GM18907 (cell line): ENCODE results near the gene ARRDC2.
"Not testable (repeated sequence)": the region's sequence is repeated elsewhere in the genome, so short reads cannot be mapped to it uniquely, and the experiment has no call there.

Experiments
- ATAC-seq: cut with Tn5 transposase; IDR thresholded peaks from one replicate; pipeline ENCODE4 v1.9.1; 2021; ENCODE audit warnings: mild to moderate bottlenecking, moderate library complexity; ENCODE audit not compliant: unreplicated experiment

Gene ARRDC2

GRCh38 chr19:18007917-18008673, at the start of gene ARRDC2:
Gene ARRDC2 (plus strand): TSS chr19:18008170. CDS start chr19:18008311, 141 bp downstream.
- ATAC-seq: peak; percentile 61

- ATAC-seq: no peak
Measured at GRCh38 chr19:17963936-17964691, 43.9 kb upstream of the ARRDC2 start.

- ATAC-seq: no peak
Measured at GRCh38 chr19:17965370-17966128, 42.4 kb upstream of the ARRDC2 start.

GRCh38 chr19:17966129-17966483, 41.9 kb upstream of the ARRDC2 start:
- ATAC-seq: no peak

- no peak for ATAC-seq
Measured at GRCh38 chr19:17966550-17967256, 41.3 kb upstream of the ARRDC2 start, which contains the start of gene KCNN1. Gene KCNN1 (plus strand): TSS chr19:17967107. CDS start chr19:17973889, 6,782 bp downstream.

- ATAC-seq: no peak
Measured at GRCh38 chr19:17967257-17968051, 40.5 kb upstream of the ARRDC2 start.

GRCh38 chr19:17968362-17968761, 39.6 kb upstream of the ARRDC2 start:
- ATAC-seq: no peak

GRCh38 chr19:17969096-17969792, 38.7 kb upstream of the ARRDC2 start:
- no peak for ATAC-seq

- ATAC-seq: no peak
Measured at GRCh38 chr19:17972230-17972629, 35.7 kb upstream of the ARRDC2 start.

GRCh38 chr19:17973759-17974158, 34.2 kb upstream of the ARRDC2 start:
- ATAC-seq: no peak

GRCh38 chr19:17974551-17974950, 33.4 kb upstream of the ARRDC2 start:
- ATAC-seq: no peak

- ATAC-seq: no peak
Measured at GRCh38 chr19:17975032-17975431, 32.9 kb upstream of the ARRDC2 start.

GRCh38 chr19:17977021-17977420, 30.9 kb upstream of the ARRDC2 start:
- no peak for ATAC-seq

GRCh38 chr19:17977488-17977887, 30.5 kb upstream of the ARRDC2 start:
- ATAC-seq: no peak

GRCh38 chr19:17981611-17982010, 26.4 kb upstream of the ARRDC2 start:
- no peak for ATAC-seq

- ATAC-seq: no peak
Measured at GRCh38 chr19:17982430-17982829, 25.5 kb upstream of the ARRDC2 start.

- ATAC-seq: no peak
Measured at GRCh38 chr19:17985037-17985818, 22.7 kb upstream of the ARRDC2 start.

- not testable (repeated sequence) for ATAC-seq
Measured at GRCh38 chr19:17986569-17986968, 21.4 kb upstream of the ARRDC2 start.

- no peak for ATAC-seq
Measured at GRCh38 chr19:17988161-17988560, 19.8 kb upstream of the ARRDC2 start.
